Smooth muscle cell of the brain vasculature (primary cell): ENCODE data around the gene UBAC2.
"Not testable (repeated sequence)": the region's sequence is repeated elsewhere in the genome, so short reads cannot be mapped to it uniquely, and the experiment has no call there.

ENCODE experiments used
- DNase-seq: peaks from one replicate; pipeline ENCODE4 v3.0.0-alpha.2; 2012; ENCODE audit warnings: low read depth, low spot score

Gene UBAC2

GRCh38 chr13:99249178-99249577 is 48.5 kb downstream of the UBAC2 start:
- not testable (repeated sequence) for DNase-seq

- DNase-seq = not testable (repeated sequence)
Observed at GRCh38 chr13:99249606-99250005, 49.0 kb downstream of the UBAC2 start.

DNA sequence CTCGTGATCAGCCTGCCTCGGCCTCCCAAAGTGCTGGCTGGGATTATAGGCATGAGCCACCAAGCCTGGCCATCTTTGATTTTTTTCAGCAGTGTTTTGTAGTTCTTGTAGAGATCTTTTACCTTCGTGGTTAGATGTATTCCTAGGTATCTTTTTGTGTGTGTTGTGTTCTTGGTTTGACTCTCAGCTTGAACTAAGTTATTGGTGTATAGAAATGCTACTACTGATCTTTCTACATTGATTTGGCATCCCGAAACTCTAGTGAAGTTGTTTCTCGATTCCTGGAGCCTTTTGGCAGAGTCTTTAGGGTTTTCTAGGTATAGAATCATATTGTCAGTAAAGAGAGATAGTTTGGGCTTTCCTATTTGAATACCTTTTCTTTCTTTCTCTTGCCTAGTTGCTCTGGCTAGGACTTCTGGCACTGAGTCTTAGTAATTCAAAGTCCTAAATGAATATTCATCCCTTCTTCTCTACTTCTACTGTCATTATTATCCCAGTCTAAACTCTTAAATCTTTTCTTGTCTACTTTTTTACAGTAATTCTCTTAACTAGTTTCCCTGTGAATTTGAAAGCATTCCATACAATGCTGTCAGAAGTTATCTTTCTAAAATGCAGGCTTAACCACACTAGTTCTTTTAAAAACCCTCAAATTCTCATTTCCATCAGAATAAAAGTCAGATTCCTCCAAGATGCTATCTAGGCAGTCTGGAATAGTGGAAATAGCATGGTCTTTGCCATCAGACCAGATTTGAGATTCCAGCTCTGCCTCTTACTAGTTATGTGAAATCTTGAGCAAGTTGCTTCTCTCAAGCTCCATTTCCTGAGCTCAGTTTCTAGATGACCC is 50.5 kb downstream of the UBAC2 start:
- no peak for DNase-seq

GRCh38 chr13:99251921-99252320 is 51.3 kb downstream of the UBAC2 start:
- no peak for DNase-seq

DNA sequence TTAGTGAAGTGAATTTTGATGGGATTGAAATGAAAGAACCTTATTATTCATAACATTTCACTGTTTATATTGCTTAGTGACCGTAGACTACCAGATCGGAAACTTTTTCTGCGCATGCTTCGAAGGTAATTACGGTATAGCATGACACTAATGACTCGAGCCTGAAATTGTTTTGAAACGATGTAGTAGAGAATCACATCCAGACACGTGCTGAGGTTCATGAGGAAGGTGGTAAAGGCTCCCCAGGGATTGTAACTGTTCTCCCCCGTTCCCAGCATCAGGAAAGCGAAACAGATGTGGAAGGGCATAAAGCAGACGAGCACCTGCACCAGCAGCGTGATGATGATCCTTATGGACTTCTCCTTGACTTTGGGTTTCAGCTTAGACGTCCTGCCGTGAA is 54.2 kb downstream of the UBAC2 start:
- DNase-seq = no peak

DNA sequence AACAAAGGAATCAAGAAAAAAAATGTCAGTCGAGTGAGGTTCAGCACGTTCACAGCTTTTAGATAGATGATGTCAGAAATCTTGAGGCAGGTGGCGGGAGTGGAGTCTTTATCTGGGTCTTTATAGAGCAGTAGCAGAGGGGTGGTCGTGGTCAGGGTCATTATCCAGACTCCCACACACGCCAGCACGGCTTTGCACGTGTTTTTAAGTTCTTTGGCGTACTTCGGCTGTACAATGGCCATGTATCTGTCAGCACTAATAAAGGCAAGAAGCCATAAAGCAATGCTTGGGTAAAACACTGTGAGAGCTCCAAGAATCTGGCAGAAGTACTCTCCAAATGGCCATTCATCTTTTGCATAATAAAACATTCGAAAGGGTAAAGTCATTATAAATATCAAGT is 54.6 kb downstream of the UBAC2 start:
- no peak for DNase-seq

- DNase-seq = no peak
Observed at GRCh38 chr13:99256283-99256682, 55.6 kb downstream of the UBAC2 start.

- DNase-seq = no peak
Observed at GRCh38 chr13:99256709-99257108, 56.1 kb downstream of the UBAC2 start.

DNA sequence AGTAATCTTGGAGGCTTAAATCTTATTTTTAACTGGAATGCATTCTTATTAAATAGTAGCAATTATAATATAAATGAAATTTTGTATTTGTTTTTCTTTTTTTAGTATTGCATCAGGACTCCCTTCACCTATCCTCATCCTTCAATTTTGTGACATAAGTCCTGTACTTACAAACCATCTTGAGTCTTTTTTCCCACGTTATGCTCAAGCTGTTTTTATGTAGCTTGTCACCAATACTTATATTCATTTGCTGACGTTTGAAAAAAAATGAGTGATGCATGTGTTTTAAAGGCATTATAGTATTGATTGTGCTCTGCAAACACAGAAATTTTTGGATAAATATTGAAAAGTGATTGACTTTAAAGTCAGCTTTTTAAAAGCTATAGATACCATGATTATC is 56.6 kb downstream of the UBAC2 start:
- DNase-seq = no peak

DNA sequence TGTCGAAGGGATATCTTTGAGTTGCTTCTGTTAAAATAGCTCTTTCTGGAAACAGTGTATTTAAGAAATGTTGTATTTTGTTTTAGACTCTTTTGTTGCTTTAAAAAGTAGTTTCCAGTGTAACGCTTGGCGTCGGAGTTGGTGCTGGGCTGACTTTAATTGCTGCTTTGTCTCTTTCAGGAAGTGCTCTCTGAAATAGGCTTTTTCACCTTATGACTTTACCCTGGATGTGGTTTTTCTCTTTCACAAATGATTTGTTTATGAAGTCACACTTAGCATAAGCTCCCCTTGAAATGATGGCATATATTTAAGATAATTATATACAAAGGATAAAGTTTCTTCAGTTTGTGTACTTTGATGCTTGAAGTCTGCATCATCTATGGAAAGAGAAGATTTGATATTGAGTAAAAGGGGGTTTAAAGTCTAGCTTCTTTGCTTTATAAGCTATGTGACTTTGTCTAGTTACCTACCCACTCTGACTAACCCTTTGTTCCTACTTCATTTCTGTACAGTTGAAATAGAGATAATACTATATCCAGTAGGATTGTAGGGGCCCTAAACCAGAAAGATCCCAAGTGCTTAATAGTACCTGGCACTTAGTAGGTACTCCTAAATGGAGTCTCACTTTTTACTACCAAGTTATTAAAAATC is 57.7 kb downstream of the UBAC2 start, which contains the start of gene GPR18:
Gene GPR18, minus strand, starts transcription at position 170 of the 651 bp plus-strand sequence. CDS start 2,507 bp downstream, outside the sequence.
- no peak for DNase-seq

- DNase-seq = no peak
Observed at GRCh38 chr13:99258946-99259345, 58.3 kb downstream of the UBAC2 start.

GRCh38 chr13:99260216-99260615 is 59.6 kb downstream of the UBAC2 start:
- DNase-seq = no peak

DNA sequence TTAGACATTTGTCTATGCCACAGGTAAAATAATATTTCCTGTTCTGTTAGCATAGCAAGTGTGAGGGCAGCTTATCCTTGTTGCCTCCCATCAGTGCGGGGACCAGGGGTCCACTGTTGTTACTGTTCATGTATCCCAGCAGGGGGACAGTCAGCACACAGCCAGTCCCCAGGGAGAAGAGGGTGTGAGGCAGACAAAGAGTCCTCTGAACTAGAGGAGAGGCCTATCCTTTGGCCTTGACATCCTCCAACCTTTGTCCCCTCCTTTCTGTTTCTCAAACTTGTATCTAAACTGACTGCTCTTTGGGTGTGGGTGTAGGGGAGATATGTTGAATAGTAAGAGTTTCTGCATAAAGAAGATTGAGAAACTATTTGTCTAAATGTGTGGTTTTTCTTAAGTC is 60.4 kb downstream of the UBAC2 start:
- no peak for DNase-seq

GRCh38 chr13:99263126-99263785 is 62.6 kb downstream of the UBAC2 start:
- no peak for DNase-seq

GRCh38 chr13:99264051-99264450 is 63.4 kb downstream of the UBAC2 start:
- DNase-seq = no peak

- no peak for DNase-seq
Observed at GRCh38 chr13:99265162-99265800, 64.6 kb downstream of the UBAC2 start.

DNA sequence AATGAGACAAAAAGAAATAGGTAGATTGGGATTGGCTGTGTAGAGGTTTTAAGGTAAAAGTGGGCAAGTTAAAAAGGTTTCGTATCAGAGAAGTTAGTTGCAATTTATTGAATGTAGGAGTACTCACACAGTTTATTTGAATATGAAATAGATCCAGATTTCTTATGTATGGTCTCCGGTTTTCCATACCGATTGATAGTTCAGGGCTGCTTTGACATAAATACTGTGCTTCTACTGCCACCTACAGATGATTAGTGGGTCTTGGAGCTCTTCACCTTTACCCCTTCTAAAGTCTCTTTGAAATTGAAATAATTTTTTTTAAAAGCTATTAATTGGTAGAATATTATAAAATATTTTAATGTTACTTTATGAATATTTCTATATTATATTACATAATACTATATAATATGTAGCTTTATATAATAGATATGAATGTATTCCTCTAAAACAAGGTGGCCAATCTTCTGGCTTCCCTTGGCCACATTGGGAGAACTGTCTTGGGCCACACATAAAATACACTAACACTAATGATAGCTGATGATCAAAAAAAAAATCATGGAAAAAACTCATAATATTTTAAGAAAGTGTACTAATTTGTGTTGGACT is 65.3 kb downstream of the UBAC2 start:
- DNase-seq = peak; percentile 9

DNA sequence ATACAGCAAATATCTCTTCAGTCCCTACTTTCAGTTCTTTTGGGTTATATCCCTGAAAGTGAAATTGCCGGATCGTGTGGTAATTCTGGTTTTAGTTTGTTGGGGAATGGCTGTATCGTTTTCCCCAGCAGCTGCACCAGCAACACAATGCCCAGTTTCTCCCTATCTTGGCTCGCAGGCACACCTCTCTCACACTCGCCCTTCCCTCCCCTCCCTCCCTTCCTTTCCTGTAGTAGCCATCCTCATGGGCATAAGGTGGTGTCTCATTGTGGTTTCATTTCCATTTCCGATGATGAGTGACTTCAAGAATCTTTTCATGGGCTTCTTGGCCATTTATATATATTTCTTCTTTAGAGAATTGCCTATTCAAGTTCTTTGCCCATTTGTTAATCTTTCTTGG is 66.2 kb downstream of the UBAC2 start:
- no peak for DNase-seq

DNA sequence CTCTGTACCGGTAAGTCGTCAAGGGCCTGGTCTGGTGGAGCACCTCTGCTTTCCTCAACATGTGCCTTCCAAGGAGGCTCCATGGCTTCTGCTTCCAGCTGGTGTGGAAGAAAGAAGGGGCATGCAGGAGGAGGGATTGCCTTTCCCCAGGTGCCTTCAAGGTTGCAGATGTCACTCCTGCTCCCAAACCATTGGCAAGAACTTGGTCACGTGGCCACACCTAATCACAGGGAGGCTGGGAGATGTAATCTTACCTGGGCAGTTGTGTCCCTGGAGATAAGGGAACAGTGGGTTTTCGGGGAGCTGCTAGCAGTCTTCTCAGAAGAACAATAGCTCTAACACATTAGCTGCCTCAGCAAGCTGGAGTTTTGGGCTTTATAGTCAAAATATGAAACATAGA is 67.3 kb downstream of the UBAC2 start:
- no peak for DNase-seq

DNA sequence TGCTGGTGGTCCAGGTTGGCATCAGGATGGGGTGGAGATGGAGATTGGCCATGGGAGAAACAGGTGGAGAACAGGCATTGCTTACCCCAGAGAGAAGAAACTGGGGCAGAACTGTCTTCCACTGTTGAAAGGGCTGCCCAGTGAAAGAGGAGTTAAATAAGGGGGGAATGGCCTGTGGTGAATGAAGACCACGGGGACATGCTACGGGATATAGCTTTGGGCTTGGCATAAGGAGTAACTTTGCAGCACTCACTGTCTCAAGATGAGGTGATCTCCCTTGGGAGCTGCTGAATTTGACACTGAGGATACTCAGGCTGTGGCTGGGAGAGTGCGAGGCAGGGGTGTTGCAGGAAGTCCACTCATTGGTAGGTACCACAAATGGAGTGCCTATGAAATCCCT is 68.2 kb downstream of the UBAC2 start:
- DNase-seq = no peak

DNA sequence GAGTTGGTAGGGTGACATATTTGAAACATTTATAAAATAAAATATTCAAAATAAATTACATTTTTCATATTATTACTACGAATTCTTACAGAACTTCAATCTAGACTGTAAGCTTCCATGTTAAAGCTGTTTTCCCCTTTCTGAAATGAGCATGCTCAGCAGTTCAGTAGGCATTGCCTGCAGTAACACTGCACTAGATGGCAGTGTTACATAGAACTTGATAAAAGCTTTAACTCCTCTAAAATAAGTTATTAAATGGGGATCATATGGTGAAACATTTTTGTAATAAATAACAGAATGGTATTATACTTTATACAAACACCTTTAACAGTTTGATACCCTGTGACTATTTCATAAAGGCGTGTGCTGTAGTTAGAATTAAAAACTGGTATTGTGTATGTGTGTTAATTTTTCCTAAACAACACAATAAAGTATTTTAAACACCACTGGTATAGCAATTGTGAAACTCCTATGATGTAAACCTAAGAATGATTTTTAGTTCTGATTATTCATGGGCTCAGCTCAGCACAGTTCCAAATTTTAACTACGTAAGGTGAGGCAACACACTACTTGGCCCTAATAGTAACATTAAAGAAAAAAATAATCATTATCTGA is 69.1 kb downstream of the UBAC2 start:
- DNase-seq = peak; percentile 23
